MG63 (cell line): ENCODE measurements around the gene ASH1L. TPM values are rescaled to one million over a fixed set of nuclear protein-coding genes. Genes with fewer than 3 reads are reported as not detected.
"Not testable (repeated sequence)": the region's sequence is repeated elsewhere in the genome, so short reads cannot be mapped to it uniquely, and the experiment has no call there.

Experiments used
- DNase-seq: peaks from one replicate; pipeline ENCODE4 v3.0.0-alpha.2; 2020
- H3K27me3 ChIP-seq: fragments of 250-450 bp; sonication (Bioruptor Pico); 2 replicates; pipeline ENCODE4 v1.5.1; 2020; ENCODE audit warnings: mild to moderate bottlenecking, moderate library complexity
- H3K36me3 ChIP-seq: fragments of 250-450 bp; sonication (Bioruptor Pico); 2 replicates; pipeline ENCODE4 v1.5.1; 2020; ENCODE audit warnings: mild to moderate bottlenecking, moderate library complexity
- H3K4me3 ChIP-seq: fragments of 250-450 bp; sonication (Bioruptor Pico); 2 replicates; pipeline ENCODE4 v1.5.1; 2020; ENCODE audit warnings: mild to moderate bottlenecking, moderate library complexity
- H3K9me3 ChIP-seq: fragments of 250-450 bp; sonication (Bioruptor Pico); 2 replicates; pipeline ENCODE4 v1.5.1; 2020; ENCODE audit warnings: mild to moderate bottlenecking, moderate library complexity
- total RNA-seq: library from RNA; depleted of rRNA; stranded (reverse); fragments of >200 nt; shearing (Covaris generic); gene quantifications from 2 replicates; pipeline ENCODE4 v1.2.3, GENCODE V29; 2014; ENCODE audit warnings: low replicate concordance

Gene ASH1L
- total RNA-seq, 1 experiment from 2014 or later, result 15.6 TPM

DNA sequence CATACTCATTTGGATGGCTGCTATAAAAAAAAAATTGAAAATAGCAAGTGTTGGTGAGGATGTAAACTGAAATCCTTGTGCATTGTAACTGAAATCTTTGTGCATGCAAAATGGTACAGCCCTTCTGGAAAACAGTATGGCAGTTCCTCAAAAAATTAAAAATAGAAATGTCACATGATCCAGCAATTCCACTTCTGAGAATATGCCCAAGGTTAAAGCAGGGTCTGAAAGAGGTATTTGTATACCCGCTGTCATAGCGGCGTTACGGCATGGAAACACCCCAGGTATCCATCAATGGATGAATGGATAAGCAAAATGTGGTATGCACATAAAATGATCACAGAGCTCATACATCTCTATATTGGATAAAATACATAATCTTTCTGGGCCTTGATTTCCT is 125.2 kb downstream of the ASH1L start:
- Histone ChIP-seq H3K36me3 (peaks cover 41% of the 10 kb centered on the region), H3K27me3 (no peaks in the 10 kb centered on the region), H3K9me3 (no peaks in the 10 kb centered on the region), H3K4me3 (no peak overlapping the region)
- no peak for DNase-seq

DNA sequence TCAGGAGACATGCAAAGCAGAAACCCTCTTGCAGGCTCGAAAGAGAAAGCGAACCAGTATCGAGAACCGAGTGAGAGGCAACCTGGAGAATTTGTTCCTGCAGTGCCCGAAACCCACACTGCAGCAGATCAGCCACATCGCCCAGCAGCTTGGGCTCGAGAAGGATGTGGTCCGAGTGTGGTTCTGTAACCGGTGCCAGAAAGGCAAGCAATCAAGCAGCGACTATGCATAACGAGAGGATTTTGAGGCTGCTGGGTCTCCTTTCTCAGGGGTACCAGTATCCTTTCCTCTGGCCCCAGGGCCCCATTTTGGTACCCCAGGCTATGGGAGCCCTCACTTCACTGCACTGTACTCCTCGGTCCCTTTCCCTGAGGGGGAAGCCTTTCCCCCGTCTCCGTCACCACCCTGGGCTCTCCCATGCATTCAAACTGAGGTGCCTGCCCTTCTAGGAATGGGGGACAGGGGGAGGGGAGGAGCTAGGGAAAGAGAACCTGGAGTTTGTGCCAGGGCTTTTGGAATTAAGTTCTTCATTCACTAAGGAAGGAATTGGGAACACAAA is 128.7 kb downstream of the ASH1L start:
- not testable (repeated sequence) for H3K27me3 ChIP-seq, DNase-seq, H3K9me3 ChIP-seq, H3K4me3 ChIP-seq
- H3K36me3 ChIP-seq, result peaks cover 52% of the 10 kb centered on the region

- H3K27me3 ChIP-seq, H3K4me3 ChIP-seq, H3K9me3 ChIP-seq, DNase-seq: not testable (repeated sequence)
- peaks cover 52% of the 10 kb centered on the region for H3K36me3 ChIP-seq
Observed at GRCh38 chr1:155433128-155433830, 129.3 kb downstream of the ASH1L start.

- Histone ChIP-seq H3K27me3 (no peaks in the 10 kb centered on the region), H3K9me3 (peaks cover 3% of the 10 kb centered on the region; the same call in 1 of the 2 replicates), H3K36me3 (peaks cover 35% of the 10 kb centered on the region), H3K4me3 (no peak overlapping the region)
- DNase-seq, result no peak
Observed at GRCh38 chr1:155424091-155424490, 138.5 kb downstream of the ASH1L start.

GRCh38 chr1:155420788-155421187 is 141.8 kb downstream of the ASH1L start:
- no peak overlapping the region for H3K4me3 ChIP-seq
- H3K36me3 ChIP-seq, result peaks cover 36% of the 10 kb centered on the region
- no peak for DNase-seq
- no peaks in the 10 kb centered on the region for H3K9me3 ChIP-seq
- no peaks in the 10 kb centered on the region for H3K27me3 ChIP-seq

DNA sequence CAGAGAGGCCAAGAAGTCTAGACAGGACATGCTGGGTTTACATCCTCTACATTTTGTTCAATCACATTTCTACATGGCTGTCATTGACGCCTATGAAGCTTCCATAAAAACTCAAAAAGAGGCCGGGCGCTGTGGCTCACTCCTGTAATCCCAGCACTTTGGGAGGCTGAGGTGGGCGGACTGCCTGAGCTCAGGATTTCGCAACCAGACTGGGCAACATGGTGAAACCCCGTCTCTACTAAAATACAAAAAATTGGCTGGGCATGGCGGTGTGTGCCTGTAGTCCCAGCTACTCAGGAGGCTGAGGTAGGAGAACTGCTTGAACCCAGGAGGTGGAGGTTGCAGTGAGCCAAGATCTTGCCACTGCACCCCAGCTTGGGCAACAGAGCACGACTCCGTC is 150.8 kb downstream of the ASH1L start:
- not testable (repeated sequence) for H3K9me3 ChIP-seq, H3K4me3 ChIP-seq, H3K27me3 ChIP-seq
- H3K36me3 ChIP-seq, result peaks cover 25% of the 10 kb centered on the region
- peak; percentile 8 for DNase-seq

- Histone ChIP-seq H3K4me3 (no peak overlapping the region), H3K27me3 (no peaks in the 10 kb centered on the region), H3K36me3 (peaks cover 23% of the 10 kb centered on the region), H3K9me3 (no peaks in the 10 kb centered on the region)
- no peak for DNase-seq
Observed at GRCh38 chr1:155410931-155411330, 151.7 kb downstream of the ASH1L start.

GRCh38 chr1:155396874-155397476 is 165.6 kb downstream of the ASH1L start:
- Histone ChIP-seq H3K27me3 (no peaks in the 10 kb centered on the region), H3K9me3 (no peaks in the 10 kb centered on the region), H3K36me3 (peaks cover 26% of the 10 kb centered on the region), H3K4me3 (no peak overlapping the region)
- no peak for DNase-seq

DNA sequence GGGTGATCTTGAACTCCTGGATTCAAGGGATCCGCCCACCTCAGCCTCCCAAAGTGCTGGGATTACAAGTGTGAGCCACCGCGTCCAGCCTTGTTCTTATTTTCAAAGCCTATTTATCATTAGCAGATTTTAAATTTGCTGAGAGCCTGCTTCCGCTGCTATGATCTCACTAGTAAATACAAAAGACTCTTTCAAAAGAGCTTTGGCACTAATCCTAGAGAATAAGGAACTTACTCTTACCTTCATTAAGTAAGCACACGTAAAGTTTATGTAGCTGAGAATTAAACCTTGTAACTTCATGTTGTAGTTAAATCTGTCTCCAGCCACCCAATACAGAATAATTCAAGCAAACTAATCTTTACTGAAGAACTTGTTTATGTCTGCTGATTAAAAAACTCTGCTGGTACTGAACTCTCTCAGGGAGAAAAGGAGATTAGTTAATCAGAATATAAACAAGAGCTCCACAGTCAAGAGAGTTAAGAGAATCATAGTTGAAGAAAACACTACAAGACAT is 169.6 kb downstream of the ASH1L start:
- Histone ChIP-seq H3K9me3 (peaks cover under 1% of the 10 kb centered on the region; the same call in 1 of the 2 replicates), H3K4me3 (no peak overlapping the region), H3K36me3 (peaks cover 45% of the 10 kb centered on the region), H3K27me3 (no peaks in the 10 kb centered on the region)
- DNase-seq, result no peak

DNA sequence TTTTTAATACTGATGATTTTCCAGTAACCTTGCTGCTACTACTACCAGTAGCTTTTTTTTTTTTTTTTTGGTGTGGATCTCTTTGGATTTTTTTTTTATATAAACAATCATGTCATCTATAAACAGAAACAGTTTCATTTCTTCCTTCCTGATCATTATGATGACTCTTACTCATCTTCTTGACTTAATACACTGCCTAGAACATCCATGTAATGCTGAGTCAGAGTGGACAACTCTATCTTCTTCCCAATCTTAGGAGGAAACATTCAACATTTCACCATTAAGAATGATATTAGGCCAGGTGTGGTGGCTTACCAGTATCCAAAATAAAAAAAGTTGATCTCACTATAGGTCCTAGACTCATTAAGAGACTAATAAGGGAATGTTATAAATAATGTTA is 172.8 kb downstream of the ASH1L start:
- DNase-seq, result no peak

DNA sequence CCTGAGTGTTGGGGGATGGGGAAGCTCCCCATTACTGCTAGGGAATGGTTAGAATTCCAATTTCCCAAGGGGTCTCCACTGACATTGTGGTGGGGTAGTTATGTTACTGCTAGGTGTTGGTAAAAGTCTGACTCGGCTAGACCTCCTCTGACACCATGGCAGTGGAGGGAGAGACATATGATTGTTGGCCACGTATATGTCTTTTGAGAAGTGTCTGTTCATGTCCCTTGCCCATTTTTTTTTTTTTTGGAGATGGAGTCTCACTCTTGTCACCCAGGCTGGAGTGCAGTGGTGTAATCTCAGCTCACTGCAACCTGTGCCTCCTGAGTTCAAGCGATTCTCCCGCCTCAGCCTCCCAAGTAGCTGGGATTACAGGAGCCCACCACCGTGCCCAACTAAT is 176.8 kb downstream of the ASH1L start:
- H3K36me3 ChIP-seq, result peaks cover 38% of the 10 kb centered on the region
- not testable (repeated sequence) for DNase-seq, H3K9me3 ChIP-seq, H3K27me3 ChIP-seq, H3K4me3 ChIP-seq

More for the DNA sequence above, 172.8 kb downstream of the ASH1L start:
- peaks cover 8% of the 10 kb centered on the region for H3K9me3 ChIP-seq
- H3K27me3 ChIP-seq, result no peaks in the 10 kb centered on the region
- H3K4me3 ChIP-seq, result no peak overlapping the region
- H3K36me3 ChIP-seq, result peaks cover 60% of the 10 kb centered on the region

DNA sequence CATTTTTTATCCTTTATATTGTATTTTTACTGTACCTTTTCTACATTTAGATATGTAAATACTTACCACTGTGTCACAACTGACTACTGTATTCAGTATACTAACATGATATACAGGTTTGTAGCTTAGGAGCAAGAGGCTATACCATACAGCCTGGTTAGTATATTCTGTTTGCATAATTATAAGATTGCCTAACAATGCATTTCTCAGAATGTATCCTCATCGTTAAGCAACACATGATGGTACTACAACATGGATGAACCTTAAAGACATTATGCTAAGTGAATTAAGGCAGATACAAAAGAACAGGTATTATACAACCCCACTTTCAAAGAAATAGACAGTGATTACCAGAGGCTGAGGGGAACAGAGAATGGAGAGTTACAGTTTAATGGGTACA is 179.2 kb downstream of the ASH1L start:
- peaks cover 34% of the 10 kb centered on the region for H3K36me3 ChIP-seq
- H3K9me3 ChIP-seq, result peaks cover 8% of the 10 kb centered on the region
- no peaks in the 10 kb centered on the region for H3K27me3 ChIP-seq
- DNase-seq, result no peak
- H3K4me3 ChIP-seq, result no peak overlapping the region

GRCh38 chr1:155379631-155380090 is 182.9 kb downstream of the ASH1L start:
- Histone ChIP-seq H3K9me3 (no peaks in the 10 kb centered on the region), H3K4me3 (no peak overlapping the region), H3K36me3 (peaks cover 29% of the 10 kb centered on the region), H3K27me3 (no peaks in the 10 kb centered on the region)
- no peak for DNase-seq

DNA sequence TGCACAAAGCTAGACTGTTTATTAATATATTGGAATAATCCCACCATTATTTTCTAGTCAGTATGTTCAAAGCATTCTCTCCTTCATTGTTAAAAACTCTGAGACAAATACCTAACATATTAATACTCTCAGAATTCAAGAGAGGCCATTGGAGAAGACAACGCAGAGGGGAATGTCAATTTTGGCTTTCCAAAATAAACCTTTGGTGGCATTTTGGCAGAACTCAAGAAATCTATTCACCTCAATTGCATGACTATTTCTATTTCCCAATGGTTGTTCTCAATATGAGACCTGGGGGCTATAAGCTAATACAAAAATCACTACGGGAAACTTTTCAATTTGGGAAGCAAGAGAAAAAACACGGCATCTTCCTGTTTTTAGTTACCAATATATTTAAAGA is 183.4 kb downstream of the ASH1L start:
- no peaks in the 10 kb centered on the region for H3K9me3 ChIP-seq
- H3K27me3 ChIP-seq, result no peaks in the 10 kb centered on the region
- DNase-seq, result no peak
- H3K4me3 ChIP-seq, result no peak overlapping the region
- H3K36me3 ChIP-seq, result peaks cover 33% of the 10 kb centered on the region

DNA sequence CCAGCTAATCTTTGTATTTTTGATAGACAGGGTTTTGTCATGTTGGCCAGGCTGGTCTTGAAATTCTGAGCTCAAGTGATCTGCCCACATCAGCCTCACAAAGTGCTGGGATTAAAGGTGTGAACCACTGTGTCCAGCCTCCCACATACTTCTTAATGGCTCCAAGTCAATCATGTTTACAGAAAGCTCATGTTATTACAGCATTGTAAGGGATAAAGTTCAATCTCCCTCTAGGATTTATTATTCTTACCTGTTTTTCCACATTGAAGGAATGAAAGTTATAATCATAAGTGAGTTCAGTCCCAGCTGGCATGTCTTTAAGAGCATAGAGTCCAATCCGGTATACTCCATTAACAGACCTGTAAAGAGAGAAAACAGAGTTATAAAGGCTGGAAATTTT is 202.6 kb downstream of the ASH1L start:
- H3K27me3 ChIP-seq, result no peaks in the 10 kb centered on the region
- DNase-seq, result no peak
- H3K36me3 ChIP-seq, result peaks cover 58% of the 10 kb centered on the region
- H3K9me3 ChIP-seq, result no peaks in the 10 kb centered on the region
- H3K4me3 ChIP-seq, result no peak overlapping the region

- DNase-seq, result no peak
- H3K9me3 ChIP-seq, result no peaks in the 10 kb centered on the region
- no peak overlapping the region for H3K4me3 ChIP-seq
- no peaks in the 10 kb centered on the region for H3K27me3 ChIP-seq
- peaks cover 72% of the 10 kb centered on the region for H3K36me3 ChIP-seq
Observed at GRCh38 chr1:155352631-155353030, 210.0 kb downstream of the ASH1L start.

DNA sequence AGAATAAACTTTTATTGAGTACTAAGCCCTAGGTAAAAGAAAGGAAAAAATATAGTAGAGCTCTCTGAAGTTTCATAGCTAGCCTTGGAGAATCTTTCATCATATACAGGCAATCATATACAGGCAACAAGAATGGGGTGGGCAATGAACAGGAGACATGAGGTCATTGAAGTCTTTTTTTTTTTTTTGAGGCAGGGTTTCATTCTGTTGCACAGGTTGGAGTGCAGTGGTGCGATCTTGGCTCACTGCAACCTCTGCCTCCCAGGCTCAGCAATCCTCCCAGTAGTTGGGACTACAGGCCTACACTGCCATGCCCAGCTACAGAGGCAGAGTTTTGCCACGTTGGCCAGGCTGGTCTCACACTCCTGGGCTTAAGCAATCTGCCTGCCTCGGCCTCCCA is 219.8 kb downstream of the ASH1L start:
- H3K9me3 ChIP-seq, result no peaks in the 10 kb centered on the region
- H3K4me3 ChIP-seq, result no peak overlapping the region
- peaks cover 80% of the 10 kb centered on the region for H3K36me3 ChIP-seq
- H3K27me3 ChIP-seq, result no peaks in the 10 kb centered on the region
- DNase-seq, result no peak
